Endothelial cell of umbilical vein (primary cell): Measurements from ENCODE around the gene FMNL2. TPM values are rescaled to one million over a fixed set of nuclear protein-coding genes. Genes with fewer than 3 reads are reported as not detected.

ENCODE experiments used
- BruUV-seq: library from RNA; stranded (reverse); fragments of 400-500 nt; replicated peaks from 2 replicates; lab custom pipeline; 2021; lab: Mats Ljungman, UMichigan
- CTCF ChIA-PET: fragments of 300-600, 350-600 bp; sonication (Branson Sonifier 250); formaldehyde crosslinking; loops from one replicate; lab custom pipeline; 2021; ENCODE audit warnings: antibody characterized with exemption, inconsistent platforms; lab: Charles Lee
- POLR2A ChIA-PET: fragments of 300-600, 350-600 bp; sonication (Branson Sonifier 250); formaldehyde crosslinking; loops from one replicate; lab custom pipeline; 2021; ENCODE audit warnings: antibody characterized with exemption, inconsistent platforms; lab: Charles Lee
- DNase-seq: peaks from one replicate; pipeline ENCODE4 v3.0.0-alpha.2; 2011; ENCODE audit warnings: low read depth, low spot score
- FAIRE-seq: peaks from 2 replicates; lab custom pipeline; 2011; peaks lifted over from hg19 to GRCh38; lab: Jason Lieb, UNC
- H2AFZ ChIP-seq: 2 replicates; pipeline ENCODE4 v1.6.0; 2012; ENCODE audit warnings: low read depth, low read length, control low read depth, inconsistent platforms
- H3K27ac ChIP-seq: 2 replicates; pipeline ENCODE4 v1.5.1; 2011; ENCODE audit warnings: low read depth, mild to moderate bottlenecking, control low read depth, low read length, moderate library complexity; ENCODE audit not compliant: insufficient read depth
- H3K27me3 ChIP-seq, 2 experiments: 2 replicates each; pipeline versions ENCODE4 v1.6.0 to v1.6.1; 2011; ENCODE audit warnings: low read length in 2 of 2, mixed read lengths in 1 of 2; ENCODE audit not compliant: control insufficient read depth in 2 of 2, insufficient read depth in 2 of 2
- H3K36me3 ChIP-seq, 2 experiments: 2 replicates in 1 of 2; 3 replicates in 1 of 2; pipeline ENCODE4 v1.5.1; 2011; ENCODE audit warnings: low read length in 2 of 2, mild to moderate bottlenecking in 1 of 2, moderate library complexity in 1 of 2; ENCODE audit not compliant: control insufficient read depth in 2 of 2, insufficient read depth in 2 of 2; ENCODE audit errors: extremely low read depth in 1 of 2
- H3K4me1 ChIP-seq: 3 replicates; pipeline ENCODE4 v1.5.1; 2011; ENCODE audit warnings: mild to moderate bottlenecking, low read length; ENCODE audit not compliant: control insufficient read depth, insufficient read depth; ENCODE audit errors: extremely low read depth
- H3K4me2 ChIP-seq: 2 replicates; pipeline ENCODE4 v1.6.1; 2011; ENCODE audit warnings: low read length, control low read depth, mixed read lengths; ENCODE audit not compliant: insufficient read depth
- H3K4me3 ChIP-seq, 3 experiments: fragments of 200-600 bp in 1 of 3; sonication (generic), shearing (Covaris generic) in 1 of 3; replicated peaks in 1 of 3; 2 replicates each; pipeline ENCODE4 v1.5.1; 2011 to 2016; ENCODE audit warnings: control low read depth in 3 of 3, low read length in 3 of 3, mild to moderate bottlenecking in 2 of 3, inconsistent platforms in 1 of 3, low read depth in 1 of 3, moderate library complexity in 1 of 3; ENCODE audit not compliant: insufficient read depth in 1 of 3
- H3K79me2 ChIP-seq: 2 replicates; pipeline ENCODE4 v1.6.0; 2012; ENCODE audit warnings: low read length, inconsistent platforms; ENCODE audit not compliant: control insufficient read depth, insufficient read depth
- H3K9ac ChIP-seq: replicated peaks from 2 replicates; pipeline ENCODE3; 2011; ENCODE audit warnings: low read length, control low read depth; ENCODE audit not compliant: insufficient read depth; ENCODE audit errors: extremely low read depth
- H3K9me1 ChIP-seq: replicated peaks from 3 replicates; pipeline ENCODE4 v1.6.0; 2011; ENCODE audit warnings: mild to moderate bottlenecking, low read length; ENCODE audit not compliant: control insufficient read depth, insufficient read depth; ENCODE audit errors: extremely low read depth
- H3K9me3 ChIP-seq: replicated peaks from 2 replicates; pipeline ENCODE4 v1.5.1; 2012; ENCODE audit warnings: low read length, inconsistent platforms; ENCODE audit not compliant: control insufficient read depth, insufficient read depth
- H4K20me1 ChIP-seq: replicated peaks from 2 replicates; pipeline ENCODE3; 2011; ENCODE audit warnings: mild to moderate bottlenecking, low read length; ENCODE audit not compliant: control insufficient read depth, insufficient read depth; ENCODE audit errors: extremely low read depth
- CTCF ChIP-seq, 2 donors: IDR thresholded peaks; 1 replicate in 1 of 2; 2 replicates in 1 of 2; pipeline ENCODE4 v1.5.1; 2011; ENCODE audit warnings: low read length in 2 of 2, mild to moderate bottlenecking in 2 of 2, moderate library complexity in 2 of 2, control low read depth in 1 of 2, inconsistent platforms in 1 of 2, low read depth in 1 of 2; ENCODE audit not compliant: insufficient read depth in 1 of 2; ENCODE audit errors: extremely low read depth in 1 of 2
- EZH2 ChIP-seq: IDR thresholded peaks from 2 replicates; pipeline ENCODE4 v1.6.1; 2012; ENCODE audit warnings: borderline replicate concordance, low read depth, mild to moderate bottlenecking, moderate library complexity, low read length, inconsistent platforms; ENCODE audit not compliant: severe bottlenecking
- FOS ChIP-seq: IDR thresholded peaks from 2 replicates; pipeline ENCODE4 v1.6.1; 2011; ENCODE audit warnings: mild to moderate bottlenecking, low read length, moderate library complexity, borderline replicate concordance; ENCODE audit not compliant: insufficient read depth
- GATA2 ChIP-seq: IDR thresholded peaks from 2 replicates; pipeline ENCODE4 v1.7.0; 2011; ENCODE audit warnings: low read depth, mild to moderate bottlenecking, moderate library complexity, mixed read lengths, low read length; ENCODE audit not compliant: insufficient read length, insufficient read depth
- JUN ChIP-seq: IDR thresholded peaks from 2 replicates; pipeline ENCODE4 v1.6.1; 2011; ENCODE audit warnings: borderline replicate concordance, low read depth; ENCODE audit not compliant: insufficient read length, insufficient read depth
- MAX ChIP-seq: IDR thresholded peaks from 2 replicates; pipeline ENCODE4 v1.6.1; 2011; ENCODE audit not compliant: insufficient read depth, insufficient read length
- MYC ChIP-seq: IDR thresholded peaks from one replicate; pipeline ENCODE4 v1.6.1; 2011; ENCODE audit warnings: mild to moderate bottlenecking, low read depth, low read length
- POLR2A ChIP-seq: IDR thresholded peaks from 2 replicates; pipeline ENCODE4 v1.6.1; 2012; ENCODE audit warnings: low read depth, mild to moderate bottlenecking, control low read depth, low read length
- POLR2AphosphoS5 ChIP-seq: IDR thresholded peaks from 2 replicates; pipeline ENCODE4 v1.6.1; 2012; ENCODE audit warnings: low read depth, mild to moderate bottlenecking, control low read depth, low read length, moderate library complexity; ENCODE audit not compliant: insufficient read depth
- dilution Hi-C: fragments of 300-500 bp; cut with MboI; formaldehyde crosslinking; loops from one replicate; pipeline ENCODE4 v1.15.0; 2019; ENCODE audit warnings: low sequenced_read_pairs; ENCODE audit not compliant: extremely low pct_ligation_motif_present
- intact Hi-C: fragments of 100-400 bp; cut with micrococcal nuclease; formaldehyde crosslinking; loops from one replicate; pipeline ENCODE4 v1.10.0; 2022
- polyA plus RNA-seq, 4 experiments: library from polyadenylated mRNA; depleted of rRNA in 3 of 4; stranded (reverse) in 3 of 4; unstranded in 1 of 4; fragments of >200 nt; gene quantifications; 2 replicates each; pipeline versions ENCODE4 v1.2.1 to v1.2.3, GENCODE V29; 2011 to 2012; ENCODE audit warnings: missing spikeins in 1 of 4
- total RNA-seq: library from RNA; stranded (reverse); gene quantifications from 2 replicates; pipeline ENCODE4 v1.2.3, GENCODE V29; 2021

FMNL2 gene
- total and polyA plus RNA-seq, 2 donors (not counting 3 experiments of a cell fraction or from before 2014, with no cell fraction given): 8.3 to 28.0 TPM

DNA sequence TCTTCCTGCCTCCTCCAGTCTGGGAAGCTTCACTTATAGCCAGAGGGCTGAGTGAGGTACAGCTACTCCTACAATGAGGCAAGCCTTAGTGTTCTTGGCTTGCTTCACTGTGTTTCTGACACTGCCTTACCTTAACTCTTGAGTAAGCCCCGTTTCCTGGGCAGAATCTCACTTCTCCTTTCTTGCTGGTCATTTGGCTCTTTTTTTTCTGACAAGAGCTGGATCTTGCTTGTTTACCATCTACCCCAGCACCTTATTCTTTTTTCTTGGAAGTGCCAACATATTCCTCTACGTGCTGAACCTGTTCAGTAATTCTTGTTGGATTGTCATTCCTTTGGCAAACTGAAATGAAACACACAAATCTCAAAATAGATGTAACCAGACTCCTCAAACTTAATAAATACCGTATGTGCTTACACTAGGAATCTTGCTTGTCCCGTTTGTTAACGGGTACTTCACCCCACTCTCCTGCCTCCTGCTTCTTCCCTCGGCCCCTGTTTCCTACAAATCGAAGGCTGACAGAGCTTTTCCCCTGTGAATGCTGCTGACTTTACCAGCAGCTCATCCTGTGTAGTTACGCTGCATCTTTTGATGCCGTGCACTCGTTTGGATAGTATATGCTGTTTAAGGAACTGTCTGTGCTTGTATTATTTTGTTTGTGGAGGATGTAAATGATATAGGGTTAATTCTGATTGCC, 132.2 kb downstream of the FMNL2 start:
- FAIRE-seq (no peak), DNase-seq (no peak)
- Histone ChIP-seq H3K36me3 (no peaks in the 10 kb centered on the region), H3K9me1 (no peaks in the 10 kb centered on the region), H2AFZ (no peak overlapping the region), H3K4me3 (no peak overlapping the region), H4K20me1 (no peaks in the 10 kb centered on the region), H3K27ac (no peak overlapping the region), H3K9me3 (no peaks in the 10 kb centered on the region), H3K9ac (no peak overlapping the region), H3K27me3 (no peaks in the 10 kb centered on the region), H3K4me1 (peaks cover 10% of the 10 kb centered on the region), H3K79me2 (peaks cover 26% of the 10 kb centered on the region), H3K4me2 (no peak overlapping the region)
- BruUV-seq: no TSS peak
- dilution Hi-C loops: no loop called here
- POLR2A ChIA-PET: no interaction called here
- intact Hi-C loops: no loop called here
- TF ChIP-seq CTCF (IDR thresholded peaks at IDR 0.05; ENCODE audit: extremely low read depth in 1 of 2, insufficient read depth in 1 of 2, low read depth in 1 of 2, low read length in 2 of 2) (no peak), EZH2 (no peak), JUN (no peak), GATA2 (no peak), FOS (no peak), MAX (no peak), MYC (no peak), POLR2A (no peak), POLR2AphosphoS5 (no peak)
- CTCF ChIA-PET: interaction anchor here (0.8 to 3.1 kb wide), 4 partner anchors 11 to 131 kb away, joined by 3 to 12 read pairs (median 6); no protein-coding TSS in a partner anchor
